DMS153 (cell line): ENCODE data around the gene STAG1.

Source experiments
- DNase-seq: peaks from one replicate; lab custom pipeline; 2025; lab: John Stamatoyannopoulos, UW

Gene STAG1

GRCh38 chr3:136332302-136332701 is 419.9 kb downstream of the STAG1 start:
- DNase-seq = no peak

- DNase-seq = no peak
Observed at GRCh38 chr3:136330900-136331299, 421.3 kb downstream of the STAG1 start.

DNA sequence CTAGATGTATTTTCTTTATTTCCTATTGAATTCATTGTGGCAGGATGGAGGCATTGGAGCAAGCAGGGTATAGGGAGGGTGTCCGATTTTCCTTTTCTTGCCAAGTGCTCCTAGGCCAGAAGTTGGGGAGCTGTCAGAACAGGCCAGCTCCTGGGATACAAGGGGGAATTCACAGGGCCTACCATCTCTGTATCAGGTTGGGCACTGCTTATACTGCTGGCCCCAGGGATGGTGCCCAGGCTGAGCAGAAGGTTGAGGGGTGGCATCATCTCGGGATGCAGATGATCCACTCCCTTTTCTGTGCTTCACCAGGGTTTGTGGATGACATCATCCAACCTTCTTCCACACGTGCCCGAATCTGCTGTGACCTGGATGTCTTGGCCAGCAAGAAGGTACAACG is 422.6 kb downstream of the STAG1 start:
- no peak for DNase-seq

DNA sequence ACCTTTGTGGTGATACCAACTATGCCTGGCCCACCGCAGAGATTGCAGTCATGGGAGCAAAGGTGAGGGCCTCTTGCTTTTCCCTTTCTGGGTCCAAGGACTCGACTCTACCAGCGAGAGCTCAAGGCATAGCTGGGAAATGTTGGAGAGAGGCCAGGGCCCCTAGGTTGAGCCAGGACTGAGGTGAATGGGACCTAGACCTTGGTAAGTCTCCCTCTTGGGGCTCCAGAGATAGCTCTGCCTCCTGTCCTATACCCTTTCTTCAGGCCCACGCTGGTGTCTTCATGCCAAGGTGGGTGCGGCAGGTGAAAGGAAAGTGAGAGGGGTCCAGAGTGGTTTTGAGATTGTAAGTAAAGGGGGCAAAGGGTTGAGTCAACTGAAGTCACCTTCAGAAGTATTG is 424.5 kb downstream of the STAG1 start:
- DNase-seq = no peak

DNA sequence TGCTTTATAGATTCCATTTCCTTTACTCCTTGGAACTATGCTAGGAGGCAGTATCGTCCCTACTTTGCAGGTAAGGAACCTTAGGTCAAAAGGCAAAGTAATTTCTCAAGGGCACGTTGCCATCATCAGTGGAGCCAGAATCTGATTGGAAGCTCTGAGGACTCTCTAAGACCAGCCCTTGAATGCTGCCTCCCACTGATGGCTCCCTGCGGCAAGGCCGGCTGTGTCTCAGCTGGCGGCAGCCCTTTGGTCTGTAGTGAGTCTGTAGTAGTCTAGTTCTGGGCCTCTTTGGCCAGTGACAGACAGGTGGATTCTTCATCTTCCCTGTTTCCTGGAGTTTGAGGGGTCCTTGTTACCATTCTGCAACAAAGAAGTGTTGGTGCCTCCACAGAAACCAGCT is 425.9 kb downstream of the STAG1 start:
- no peak for DNase-seq

DNA sequence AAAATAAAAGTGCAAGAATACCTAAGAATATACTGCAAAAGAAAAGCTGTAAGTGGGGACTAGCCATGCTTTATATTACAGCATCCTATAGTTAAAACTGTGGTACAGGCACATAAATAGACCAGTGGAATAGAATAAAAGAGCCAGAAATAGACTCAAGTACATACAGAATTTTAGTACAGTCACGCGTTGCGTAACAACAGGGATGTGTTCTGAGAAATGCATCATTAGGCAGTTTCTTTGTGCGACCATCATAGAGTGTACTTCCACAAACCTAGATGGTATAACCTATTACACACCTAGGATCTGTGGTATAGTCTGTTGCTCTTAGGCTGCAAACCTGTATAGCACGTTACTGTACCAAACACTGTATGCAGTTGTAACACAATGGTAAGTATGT is 440.2 kb downstream of the STAG1 start:
- no peak for DNase-seq

GRCh38 chr3:136311261-136311660 is 440.9 kb downstream of the STAG1 start:
- DNase-seq = no peak

DNA sequence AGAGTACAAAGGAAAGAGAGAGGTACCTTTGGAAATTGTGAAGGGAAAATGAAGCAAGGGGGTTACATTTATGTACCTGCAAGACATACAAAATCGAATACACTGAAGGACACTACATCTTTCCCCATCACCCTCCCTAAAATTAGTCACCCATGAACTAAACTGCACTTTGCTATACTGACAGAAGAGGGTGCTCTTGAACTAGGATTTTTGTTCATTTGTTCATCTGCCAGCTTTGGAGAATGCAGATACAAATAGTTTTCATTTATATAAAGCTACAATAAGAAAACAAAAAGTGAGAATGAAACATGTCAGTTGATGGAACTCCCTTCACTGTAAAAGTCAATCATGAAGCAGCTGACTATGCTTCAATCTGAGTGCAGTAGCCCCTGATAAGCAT is 446.3 kb downstream of the STAG1 start:
- no peak for DNase-seq

DNA sequence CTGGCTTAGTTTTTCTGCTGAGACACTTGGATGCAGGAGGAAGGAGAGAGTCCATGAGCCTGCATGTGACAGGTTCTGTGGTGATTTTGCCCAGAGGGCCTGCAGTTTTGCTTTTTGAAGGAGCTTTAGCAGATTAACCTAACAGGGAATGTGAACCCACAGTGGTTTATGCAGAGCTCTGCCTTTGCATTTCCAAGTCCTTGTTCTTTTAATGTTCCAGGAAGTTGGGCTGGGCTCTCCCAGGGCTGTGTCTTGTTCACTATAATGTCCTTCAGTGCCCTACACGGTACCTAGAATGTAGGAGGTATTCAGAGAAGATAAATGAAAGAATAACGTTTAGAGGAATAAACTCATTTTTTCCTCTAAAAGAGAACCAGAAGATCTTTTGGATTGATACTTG is 451.7 kb downstream of the STAG1 start:
- DNase-seq = no peak

GRCh38 chr3:136297826-136298225 is 454.4 kb downstream of the STAG1 start:
- DNase-seq = no peak

- no peak for DNase-seq
Observed at GRCh38 chr3:136296960-136297359, 455.2 kb downstream of the STAG1 start.

- no peak for DNase-seq
Observed at GRCh38 chr3:136294176-136294575, 458.0 kb downstream of the STAG1 start.

DNA sequence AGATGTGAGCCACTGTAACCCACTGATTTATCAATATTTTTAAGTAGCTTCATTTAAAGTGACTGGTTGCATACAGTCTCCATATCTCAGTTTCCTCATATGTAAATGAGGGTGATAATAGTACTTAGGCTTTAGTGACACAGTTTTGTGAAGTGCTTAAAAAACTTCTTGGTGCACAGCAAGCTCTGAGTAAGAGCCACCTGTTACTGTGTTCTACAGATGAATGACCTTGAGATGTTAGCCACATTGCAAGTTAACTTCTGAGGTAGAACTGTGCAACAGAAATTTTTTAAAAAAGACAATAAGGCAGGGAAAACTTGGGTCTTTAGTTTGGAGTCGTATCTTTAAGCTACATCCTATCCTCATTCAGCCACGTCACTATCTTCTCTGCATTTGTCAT is 458.9 kb downstream of the STAG1 start:
- no peak for DNase-seq

- DNase-seq = no peak
Observed at GRCh38 chr3:136292500-136292899, 459.7 kb downstream of the STAG1 start.

GRCh38 chr3:136291302-136291701 is 460.9 kb downstream of the STAG1 start:
- DNase-seq = no peak
